ENCODE measurements around the gene DNMT1.

GRCh38 chr19:10158485-10158884 lies 36.3 kb downstream of the DNMT1 start:
- TF ChIP-seq CTCF (conservative IDR thresholded peaks at IDR 0.05; ENCODE audit: low read depth, low read length) = no peak
- TF ChIP-seq EZH2 (IDR thresholded peaks at IDR 0.05; ENCODE audit: low read length, unreplicated experiment) = no peak
- TF ChIP-seq EZH2phosphoT487 (IDR thresholded peaks at IDR 0.05; ENCODE audit: borderline replicate concordance, low read length) = no peak

Measured in PC-3 (cell line).